Measurements from ENCODE around the gene HMG20A. TPM values are rescaled to one million over a fixed set of nuclear protein-coding genes. Genes with fewer than 3 reads are reported as not detected.

The HMG20A gene
- total and polyA plus RNA-seq, 2 experiments from 2014 or later: 17.8 to 57.8 TPM

- H3K9me3 Mint-ChIP-seq: peaks cover 44% of the 10 kb centered on the region
- peak; percentile 24 for TF ChIP-seq REST (IDR thresholded peaks at IDR 0.05; ENCODE audit: unreplicated experiment)
- TF ChIP-seq CREB1 (CRISPR knock-in tag; IDR thresholded peaks at IDR 0.05; ENCODE audit: low read depth): no peak
- TF ChIP-seq ZNF114 (CRISPR knock-in tag; IDR thresholded peaks at IDR 0.05): no peak
- no peak overlapping the region for H3K4me3 ChIP-seq
- ATAC-seq (no peak), DNase-seq (ENCODE audit: low spot score) (no peak)
- H3K4me3 Mint-ChIP-seq: no peak overlapping the region
- no peaks in the 10 kb centered on the region for H3F3A ChIP-seq (replicated peaks; ENCODE audit: low read depth)
- H3K27me3 Mint-ChIP-seq (ENCODE audit: insufficient read depth, low read depth, poor library complexity): peaks cover 4% of the 10 kb centered on the region
- H4K20me1 ChIP-seq (replicated peaks; ENCODE audit: insufficient read depth): peaks cover 6% of the 10 kb centered on the region
- peaks cover 6% of the 10 kb centered on the region; the same call in 1 of the 2 replicates for H3K36me3 ChIP-seq (ENCODE audit: insufficient read depth)
- H3K4me1 ChIP-seq (ENCODE audit: insufficient read depth): no peaks in the 10 kb centered on the region
- H3K79me2 ChIP-seq (replicated peaks; ENCODE audit: insufficient read depth): peaks cover 100% of the 10 kb centered on the region
- H3K27me3 ChIP-seq (ENCODE audit: insufficient read depth): no peaks in the 10 kb centered on the region
- H3K4me2 ChIP-seq: no peak overlapping the region
- H3K27ac Mint-ChIP-seq: no peak overlapping the region
- H3K36me3 Mint-ChIP-seq (ENCODE audit: low read depth): peaks cover 40% of the 10 kb centered on the region; the same call in 2 of the 3 replicates
- no peaks in the 10 kb centered on the region for H3K9me2 ChIP-seq (ENCODE audit: insufficient read depth)
- no peak overlapping the region for H2AFZ ChIP-seq
- peaks cover 5% of the 10 kb centered on the region; the same call in 2 of the 3 replicates for H3K4me1 Mint-ChIP-seq
- no peak overlapping the region for H3K27ac ChIP-seq (ENCODE audit: low read depth)
Measured at GRCh38 chr15:77396692-77397091, 24.0 kb upstream of the HMG20A start.

GRCh38 chr15:77398927-77399326 is 21.8 kb upstream of the HMG20A start:
- H3K27ac ChIP-seq (ENCODE audit: low read depth): no peak overlapping the region
- no peak overlapping the region for H3K4me3 ChIP-seq
- H3K27me3 ChIP-seq (ENCODE audit: insufficient read depth): no peaks in the 10 kb centered on the region
- no peak overlapping the region for H3K27ac Mint-ChIP-seq
- H3K36me3 ChIP-seq (ENCODE audit: insufficient read depth): peaks cover 6% of the 10 kb centered on the region; the same call in 1 of the 2 replicates
- peaks cover 4% of the 10 kb centered on the region for H3K27me3 Mint-ChIP-seq (ENCODE audit: insufficient read depth, low read depth, poor library complexity)
- no peak overlapping the region for H3K4me2 ChIP-seq
- H3F3A ChIP-seq (replicated peaks; ENCODE audit: low read depth): no peaks in the 10 kb centered on the region
- H3K4me1 ChIP-seq (ENCODE audit: insufficient read depth): no peaks in the 10 kb centered on the region
- no peak for ATAC-seq
- H3K79me2 ChIP-seq (replicated peaks; ENCODE audit: insufficient read depth): peaks cover 100% of the 10 kb centered on the region
- H3K9me3 Mint-ChIP-seq: peaks cover 44% of the 10 kb centered on the region
- no peak overlapping the region for H2AFZ ChIP-seq
- H4K20me1 ChIP-seq (replicated peaks; ENCODE audit: insufficient read depth): no peaks in the 10 kb centered on the region; the same call in 1 of the 2 replicates
- no peaks in the 10 kb centered on the region for H3K9me2 ChIP-seq (ENCODE audit: insufficient read depth)
- no peak overlapping the region for H3K4me3 Mint-ChIP-seq
- peaks cover 40% of the 10 kb centered on the region; the same call in 2 of the 3 replicates for H3K36me3 Mint-ChIP-seq (ENCODE audit: low read depth)
- DNase-seq (ENCODE audit: low spot score): no peak
- 0 out of 3 replicates have a peak, but pooled peaks cover 2% of the 10 kb centered on the region for H3K4me1 Mint-ChIP-seq
- TF ChIP-seq ZNF462 (CRISPR knock-in tag; IDR thresholded peaks at IDR 0.05) (no peak), CREB1 (CRISPR knock-in tag; IDR thresholded peaks at IDR 0.05; ENCODE audit: low read depth) (no peak), NANOG (IDR thresholded peaks at IDR 0.05; ENCODE audit: borderline replicate concordance) (no peak), ZNF331 (CRISPR knock-in tag; IDR thresholded peaks at IDR 0.05; ENCODE audit: low read depth) (no peak), ZNF114 (CRISPR knock-in tag; IDR thresholded peaks at IDR 0.05) (no peak), EZH2phosphoT487 (IDR thresholded peaks at IDR 0.05; ENCODE audit: unreplicated experiment) (no peak), ETS1 (IDR thresholded peaks at IDR 0.05) (no peak)

All from GM23338 (cell line).